ENCODE results near the gene BICC1.

The BICC1 gene

GRCh38 chr10:58515291-58515941 is 2.7 kb downstream of the BICC1 start:
- DNase-seq, result no peak

GRCh38 chr10:58516119-58516518 is 3.4 kb downstream of the BICC1 start:
- no peak for DNase-seq

GRCh38 chr10:58516671-58517070 is 4.0 kb downstream of the BICC1 start:
- no peak for DNase-seq

- DNase-seq, result no peak
These were observed 4.4 kb downstream of the BICC1 start for GRCh38 chr10:58517081-58517480.

- no peak for DNase-seq
These were observed 5.1 kb downstream of the BICC1 start for GRCh38 chr10:58517491-58518355.

GRCh38 chr10:58518775-58519174 is 6.1 kb downstream of the BICC1 start:
- DNase-seq, result no peak

GRCh38 chr10:58529077-58529728 is 16.5 kb downstream of the BICC1 start:
- DNase-seq, result no peak

- peak; percentile 1 for DNase-seq
These were observed 18.5 kb downstream of the BICC1 start for GRCh38 chr10:58531084-58531695.

- DNase-seq, result no peak
These were observed 22.6 kb downstream of the BICC1 start for GRCh38 chr10:58535311-58535710.

GRCh38 chr10:58543141-58543540 is 30.5 kb downstream of the BICC1 start:
- no peak for DNase-seq

- no peak for DNase-seq
These were observed 31.5 kb downstream of the BICC1 start for GRCh38 chr10:58544135-58544534.

- no peak for DNase-seq
These were observed 32.8 kb downstream of the BICC1 start for GRCh38 chr10:58545427-58545826.

- no peak for DNase-seq
These were observed 33.5 kb downstream of the BICC1 start for GRCh38 chr10:58546137-58546536.

- DNase-seq, result no peak
These were observed 34.2 kb downstream of the BICC1 start for GRCh38 chr10:58546722-58547445.

GRCh38 chr10:58547963-58548362 is 35.3 kb downstream of the BICC1 start:
- no peak for DNase-seq

GRCh38 chr10:58554316-58554715 is 41.6 kb downstream of the BICC1 start:
- no peak for DNase-seq

GRCh38 chr10:58555170-58555929 is 42.7 kb downstream of the BICC1 start:
- DNase-seq, result no peak

- no peak for DNase-seq
These were observed 43.2 kb downstream of the BICC1 start for GRCh38 chr10:58555930-58556311.

GRCh38 chr10:58556516-58557165 is 44.0 kb downstream of the BICC1 start:
- DNase-seq, result no peak

- DNase-seq, result no peak
These were observed 45.0 kb downstream of the BICC1 start for GRCh38 chr10:58557714-58558113.

- no peak for DNase-seq
These were observed 47.4 kb downstream of the BICC1 start for GRCh38 chr10:58560068-58560467.

Data from DMS79 treated with DMSO at 0.1 percent for 48 hours (cell line).